BJ (cell line): ENCODE measurements around the gene MCOLN3. TPM values are rescaled to one million over a fixed set of nuclear protein-coding genes. Genes with fewer than 3 reads are reported as not detected.

Experiments used
- CTCF ChIA-PET: fragments of 350-600 bp; formaldehyde crosslinking; extraction: SDS; loops from one replicate; lab custom pipeline; 2021; ENCODE audit warnings: antibody characterized with exemption, inconsistent platforms; lab: Yijun Ruan, JAX
- POLR2A ChIA-PET: fragments of 300-600 bp; sonication (Branson Sonifier 250); formaldehyde crosslinking; extraction: SDS; loops from one replicate; lab custom pipeline; 2021; ENCODE audit warnings: antibody characterized with exemption; lab: Charles Lee
- DNase-seq: peaks from one replicate; pipeline ENCODE4 v3.0.0-alpha.2; 2011; ENCODE audit warnings: low read depth
- H3K27me3 ChIP-seq: 2 replicates; pipeline ENCODE4 v1.6.0; 2011; ENCODE audit warnings: low read length; ENCODE audit not compliant: control insufficient read depth, insufficient read depth
- H3K36me3 ChIP-seq: 2 replicates; pipeline ENCODE4 v1.5.1; 2011; ENCODE audit warnings: low read length; ENCODE audit not compliant: control insufficient read depth, insufficient read depth
- H3K4me3 ChIP-seq: 2 replicates; pipeline ENCODE4 v1.5.1; 2011; ENCODE audit warnings: low read depth, mild to moderate bottlenecking, control low read depth, low read length
- CTCF ChIP-seq: IDR thresholded peaks from 2 replicates; pipeline ENCODE4 v1.5.1; 2011; ENCODE audit warnings: low read depth, mild to moderate bottlenecking, control low read depth, inconsistent platforms, low read length, moderate library complexity; ENCODE audit not compliant: insufficient read depth
- polyA plus RNA-seq: library from polyadenylated mRNA; depleted of rRNA; stranded (reverse); fragments of >200 nt; gene quantifications from 2 replicates; pipeline ENCODE4 v1.2.3, GENCODE V29; 2011; rRNA removed

The MCOLN3 gene
- polyA plus RNA-seq, 1 experiment, result 0.20 TPM

GRCh38 chr1:84968865-84969264 lies 79.4 kb downstream of the MCOLN3 start:
- ChIA-PET POLR2A (no interaction called here), CTCF (no interaction called here)
- H3K4me3 ChIP-seq, result no peak overlapping the region
- no peaks in the 10 kb centered on the region for H3K27me3 ChIP-seq
- no peak for TF ChIP-seq CTCF
- DNase-seq, result no peak
- H3K36me3 ChIP-seq, result no peaks in the 10 kb centered on the region

- no peak for TF ChIP-seq CTCF
- ChIA-PET CTCF (no interaction called here), POLR2A (no interaction called here)
- H3K4me3 ChIP-seq, result no peak overlapping the region
- no peak for DNase-seq
- H3K27me3 ChIP-seq, result no peaks in the 10 kb centered on the region
- no peaks in the 10 kb centered on the region for H3K36me3 ChIP-seq
Measured at GRCh38 chr1:84968101-84968500, 80.2 kb downstream of the MCOLN3 start.

Other genes starting within 250 kb of the MCOLN3 start
- 0.05 TPM in 1 of 2 replicates, not detected in the other for gene LPAR3, start 155.3 kb downstream of the MCOLN3 start, polyA plus RNA-seq
- gene MCOLN2, start 51.4 kb downstream of the MCOLN3 start, polyA plus RNA-seq, result 0.29 and 1.1 TPM in 2 replicates
- 4.4 and 6.1 TPM in 2 replicates for gene SYDE2, start 152.5 kb upstream of the MCOLN3 start, polyA plus RNA-seq
- gene C1orf52, start 211.2 kb upstream of the MCOLN3 start, polyA plus RNA-seq, result 29.6 and 30.5 TPM in 2 replicates
- 7.8 and 11.6 TPM in 2 replicates for gene BCL10, start 228.1 kb upstream of the MCOLN3 start, polyA plus RNA-seq